SK-N-SH treated with all-trans-retinoic acid at 6 μM for 48 hours (cell line): ENCODE measurements around the gene PDLIM7.
A peak's percentile ranks its signal among the peaks of the same experiment; 100 is the strongest.

Experiments used
- ATAC-seq: fragments of 200-7000 bp; cut with Tn5 transposase; 3 replicates; pipeline ENCODE4 v1.9.1; 2020; ENCODE audit warnings: mild to moderate bottlenecking, moderate library complexity
- ARNTL ChIP-seq: fragments of 450-650 bp; formaldehyde crosslinking; IDR thresholded peaks from 2 replicates; pipeline ENCODE4 v1.5.0; 2020; ENCODE audit warnings: low read depth, mild to moderate bottlenecking, moderate library complexity, borderline replicate concordance
- BACH2 ChIP-seq: fragments of 250-450 bp; sonication (Bioruptor Pico); IDR thresholded peaks from 2 replicates; pipeline ENCODE4 v1.9.0; 2021; ENCODE audit warnings: mild to moderate bottlenecking, borderline replicate concordance
- CSDC2 ChIP-seq: fragments of 250-450 bp; sonication (Bioruptor Pico); IDR thresholded peaks from 2 replicates; pipeline ENCODE4 v1.5.0; 2020; ENCODE audit warnings: mild to moderate bottlenecking, moderate library complexity
- ESRRG ChIP-seq: fragments of 250-450 bp; sonication (Bioruptor Pico); IDR thresholded peaks from 2 replicates; pipeline ENCODE4 v1.6.1; 2021; ENCODE audit warnings: mild to moderate bottlenecking
- ISL1 ChIP-seq: fragments of 250-450 bp; sonication (Bioruptor Pico); IDR thresholded peaks from 2 replicates; pipeline ENCODE4 v2.1.2; 2022; ENCODE audit warnings: mild to moderate bottlenecking, moderate library complexity
- OSR1 ChIP-seq: fragments of 250-450 bp; sonication (Bioruptor Pico); IDR thresholded peaks from 2 replicates; pipeline ENCODE4 v1.8.0; 2022; ENCODE audit warnings: moderate library complexity, mild to moderate bottlenecking, inconsistent platforms
- PPARA ChIP-seq: fragments of 250-450 bp; sonication (Bioruptor Pico); IDR thresholded peaks from 2 replicates; pipeline ENCODE4 v1.5.0; 2020; ENCODE audit warnings: mild to moderate bottlenecking, borderline replicate concordance
- SNAI2 ChIP-seq: fragments of 250-450 bp; sonication (Bioruptor Pico); IDR thresholded peaks from 2 replicates; pipeline ENCODE4 v1.5.0; 2020; ENCODE audit warnings: mild to moderate bottlenecking, moderate library complexity
- TCF4 ChIP-seq: fragments of 250-450 bp; sonication (Bioruptor Pico); IDR thresholded peaks from 2 replicates; pipeline ENCODE4 v1.8.0; 2021; ENCODE audit warnings: mild to moderate bottlenecking, moderate library complexity, borderline replicate concordance
- ZFP3 ChIP-seq: fragments of 250-450 bp; sonication (Bioruptor Pico); IDR thresholded peaks from 2 replicates; pipeline ENCODE4 v1.5.0; 2020; ENCODE audit warnings: mild to moderate bottlenecking, moderate library complexity
- ZFP30 ChIP-seq: fragments of 450-650 bp; formaldehyde crosslinking; IDR thresholded peaks from 2 replicates; pipeline ENCODE4 v1.5.0; 2022; ENCODE audit warnings: mild to moderate bottlenecking, moderate library complexity
- ZNF565 ChIP-seq: fragments of 450-650 bp; formaldehyde crosslinking; conservative IDR thresholded peaks from 2 replicates; pipeline ENCODE4 v1.5.0; 2020; ENCODE audit warnings: low read depth, mild to moderate bottlenecking, moderate library complexity
- ZNF70 ChIP-seq: fragments of 450-650 bp; formaldehyde crosslinking; IDR thresholded peaks from 2 replicates; pipeline ENCODE4 v1.5.0; 2020; ENCODE audit warnings: mild to moderate bottlenecking, moderate library complexity
- TF ChIP-seq, protein P1 (sequence below): fragments of 250-450 bp; sonication (Bioruptor Pico); IDR thresholded peaks from 2 replicates; pipeline ENCODE4 v1.5.0; 2020; ENCODE audit warnings: mild to moderate bottlenecking, moderate library complexity
- TF ChIP-seq, protein P2 (sequence below): fragments of 250-450 bp; sonication (Bioruptor Pico); IDR thresholded peaks from 2 replicates; pipeline ENCODE4 v1.8.0; 2020; ENCODE audit warnings: mild to moderate bottlenecking, moderate library complexity, borderline replicate concordance
- TF ChIP-seq, protein P3 (sequence below): fragments of 250-450 bp; sonication (Bioruptor Pico); IDR thresholded peaks from 2 replicates; pipeline ENCODE4 v1.5.1; 2021; ENCODE audit warnings: mild to moderate bottlenecking, moderate library complexity

The PDLIM7 gene

DNA sequence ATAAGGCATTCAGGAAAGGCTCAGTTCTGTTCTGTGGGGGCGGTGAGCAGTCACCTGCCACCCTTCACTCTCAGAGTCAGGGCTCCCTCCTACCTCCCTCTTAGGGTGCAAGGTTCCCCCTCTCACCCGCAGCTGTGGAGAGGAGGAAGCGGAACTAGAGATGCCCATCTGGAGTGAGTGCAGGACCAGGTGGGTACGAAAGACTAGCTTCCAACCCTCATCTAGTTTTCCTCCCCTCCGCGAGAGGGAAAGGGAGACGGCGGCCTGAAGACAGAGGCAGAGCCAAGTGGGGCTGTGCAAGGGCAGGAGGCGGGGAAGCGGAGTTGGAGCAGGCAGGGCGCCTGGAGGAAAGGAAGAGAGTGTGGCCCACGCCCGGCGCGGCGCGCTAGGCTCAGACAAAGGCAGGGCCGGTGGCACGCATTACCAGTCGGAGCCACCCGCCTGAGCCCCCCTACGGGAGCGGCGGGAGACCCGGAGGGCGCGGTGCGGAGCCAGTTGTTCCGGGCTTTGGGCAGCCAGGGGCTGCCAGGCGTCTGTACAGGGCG, 43.5 kb downstream of the PDLIM7 start:
- TF ChIP-seq, protein P1, sequence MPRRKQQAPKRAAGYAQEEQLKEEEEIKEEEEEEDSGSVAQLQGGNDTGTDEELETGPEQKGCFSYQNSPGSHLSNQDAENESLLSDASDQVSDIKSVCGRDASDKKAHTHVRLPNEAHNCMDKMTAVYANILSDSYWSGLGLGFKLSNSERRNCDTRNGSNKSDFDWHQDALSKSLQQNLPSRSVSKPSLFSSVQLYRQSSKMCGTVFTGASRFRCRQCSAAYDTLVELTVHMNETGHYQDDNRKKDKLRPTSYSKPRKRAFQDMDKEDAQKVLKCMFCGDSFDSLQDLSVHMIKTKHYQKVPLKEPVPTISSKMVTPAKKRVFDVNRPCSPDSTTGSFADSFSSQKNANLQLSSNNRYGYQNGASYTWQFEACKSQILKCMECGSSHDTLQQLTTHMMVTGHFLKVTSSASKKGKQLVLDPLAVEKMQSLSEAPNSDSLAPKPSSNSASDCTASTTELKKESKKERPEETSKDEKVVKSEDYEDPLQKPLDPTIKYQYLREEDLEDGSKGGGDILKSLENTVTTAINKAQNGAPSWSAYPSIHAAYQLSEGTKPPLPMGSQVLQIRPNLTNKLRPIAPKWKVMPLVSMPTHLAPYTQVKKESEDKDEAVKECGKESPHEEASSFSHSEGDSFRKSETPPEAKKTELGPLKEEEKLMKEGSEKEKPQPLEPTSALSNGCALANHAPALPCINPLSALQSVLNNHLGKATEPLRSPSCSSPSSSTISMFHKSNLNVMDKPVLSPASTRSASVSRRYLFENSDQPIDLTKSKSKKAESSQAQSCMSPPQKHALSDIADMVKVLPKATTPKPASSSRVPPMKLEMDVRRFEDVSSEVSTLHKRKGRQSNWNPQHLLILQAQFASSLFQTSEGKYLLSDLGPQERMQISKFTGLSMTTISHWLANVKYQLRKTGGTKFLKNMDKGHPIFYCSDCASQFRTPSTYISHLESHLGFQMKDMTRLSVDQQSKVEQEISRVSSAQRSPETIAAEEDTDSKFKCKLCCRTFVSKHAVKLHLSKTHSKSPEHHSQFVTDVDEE (CRISPR knock-in tag), result no peak
- no peak for TF ChIP-seq ARNTL
- TF ChIP-seq ZNF70, result no peak
- TF ChIP-seq ZNF565, result no peak
- no peak for TF ChIP-seq ZFP30 (CRISPR knock-in tag)
- peak; percentile 4 for ATAC-seq

DNA sequence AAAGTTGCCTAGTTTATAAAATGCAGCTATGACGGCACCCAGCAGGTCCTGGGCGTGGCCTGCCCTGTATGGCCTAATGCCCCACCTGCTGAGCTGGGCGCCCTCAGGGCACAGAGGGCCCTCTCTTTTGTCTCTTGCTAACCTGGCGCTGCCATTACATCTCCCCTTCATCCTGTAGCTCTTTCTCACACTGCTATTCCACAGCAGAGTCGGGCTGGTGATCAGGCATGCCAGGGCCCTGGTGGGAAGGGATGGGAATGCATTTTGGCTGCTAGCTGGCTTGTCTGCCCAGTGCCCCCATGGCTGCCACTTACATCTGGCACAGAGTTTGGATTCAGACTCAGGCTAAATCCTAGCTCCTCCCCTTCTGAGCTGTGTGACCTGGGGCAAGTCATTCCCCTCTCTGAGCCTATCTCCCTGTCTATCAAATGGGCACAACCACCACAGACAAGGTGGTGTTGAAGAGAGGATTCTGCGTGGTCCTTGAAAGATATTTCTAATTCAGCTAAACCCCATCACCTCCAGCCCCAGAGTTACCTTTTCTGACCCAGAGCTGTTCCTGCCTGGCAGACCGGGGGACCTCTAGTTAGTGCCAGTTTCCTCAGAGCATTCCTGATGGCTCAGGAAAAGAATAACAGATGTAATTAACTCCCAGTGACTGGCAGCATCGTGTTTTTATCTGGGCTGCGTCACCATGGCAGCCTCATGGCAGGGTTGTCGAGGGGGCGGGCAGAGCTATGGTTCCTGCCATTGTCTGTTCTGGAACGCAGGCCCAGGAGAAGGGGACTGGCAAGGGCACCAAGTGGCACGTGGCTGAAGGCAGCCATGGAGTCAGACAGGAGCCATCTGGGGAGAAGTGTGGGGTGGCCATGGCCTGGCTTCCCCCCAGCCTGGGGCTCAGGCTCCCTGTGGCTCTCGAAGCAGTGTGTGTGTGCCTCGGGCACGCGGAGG, 44.4 kb downstream of the PDLIM7 start:
- ATAC-seq, result no peak
- TF ChIP-seq, protein P1 (CRISPR knock-in tag), result peak; percentile 30; the same call in 1 of the 2 replicates
- TF ChIP-seq CSDC2 (CRISPR knock-in tag), result no peak
- peak; percentile 5; the same call in 1 of the 2 replicates for TF ChIP-seq ISL1
- peak; percentile 11; the same call in 1 of the 2 replicates for TF ChIP-seq TCF4 (CRISPR knock-in tag)
- TF ChIP-seq, all 23 proteins: peak for 3

DNA sequence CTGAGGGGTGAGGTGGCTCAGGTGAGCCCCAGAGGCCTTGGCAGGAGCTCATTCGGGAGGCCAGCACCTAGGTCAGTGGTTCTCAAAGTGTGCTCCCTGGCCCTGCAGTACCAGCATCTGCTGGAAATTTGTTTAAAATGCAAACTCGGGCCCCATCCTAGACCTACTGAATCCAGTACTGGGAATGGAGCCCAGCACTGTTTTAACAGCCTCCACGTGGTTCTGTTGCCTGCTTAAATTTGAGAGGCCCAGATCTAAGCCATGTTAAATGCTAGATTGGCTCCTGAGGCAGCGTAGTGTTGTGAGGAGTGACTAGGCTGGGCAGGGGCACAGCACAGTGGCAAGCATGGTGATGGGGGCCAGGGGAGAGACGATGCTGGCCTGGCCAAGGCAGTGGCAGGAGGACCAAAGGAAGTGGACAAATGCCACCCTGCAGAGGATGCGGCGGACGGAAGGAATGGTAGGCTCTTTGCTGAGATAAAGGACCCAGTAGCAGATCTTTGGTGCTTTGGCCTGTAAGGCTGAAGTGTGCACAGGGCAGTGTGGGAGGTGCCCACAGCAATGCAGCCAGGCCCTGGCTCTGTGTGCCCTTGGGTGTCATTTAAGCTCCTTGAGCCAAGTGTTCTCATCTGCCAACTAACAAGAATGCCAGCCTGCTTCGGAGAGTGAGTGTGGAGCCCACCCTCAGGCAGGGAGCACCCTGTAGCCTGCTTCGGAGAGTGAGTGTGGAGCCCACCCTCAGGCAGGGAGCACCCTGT, 46.6 kb downstream of the PDLIM7 start:
- TF ChIP-seq ZNF565 (no peak), PPARA (CRISPR knock-in tag) (no peak), BACH2 (CRISPR knock-in tag) (no peak), SNAI2 (CRISPR knock-in tag) (no peak), ESRRG (CRISPR knock-in tag) (no peak), OSR1 (CRISPR knock-in tag) (no peak), CSDC2 (CRISPR knock-in tag) (no peak), ISL1 (no peak), ZFP3 (no peak)
- TF ChIP-seq, protein P2, sequence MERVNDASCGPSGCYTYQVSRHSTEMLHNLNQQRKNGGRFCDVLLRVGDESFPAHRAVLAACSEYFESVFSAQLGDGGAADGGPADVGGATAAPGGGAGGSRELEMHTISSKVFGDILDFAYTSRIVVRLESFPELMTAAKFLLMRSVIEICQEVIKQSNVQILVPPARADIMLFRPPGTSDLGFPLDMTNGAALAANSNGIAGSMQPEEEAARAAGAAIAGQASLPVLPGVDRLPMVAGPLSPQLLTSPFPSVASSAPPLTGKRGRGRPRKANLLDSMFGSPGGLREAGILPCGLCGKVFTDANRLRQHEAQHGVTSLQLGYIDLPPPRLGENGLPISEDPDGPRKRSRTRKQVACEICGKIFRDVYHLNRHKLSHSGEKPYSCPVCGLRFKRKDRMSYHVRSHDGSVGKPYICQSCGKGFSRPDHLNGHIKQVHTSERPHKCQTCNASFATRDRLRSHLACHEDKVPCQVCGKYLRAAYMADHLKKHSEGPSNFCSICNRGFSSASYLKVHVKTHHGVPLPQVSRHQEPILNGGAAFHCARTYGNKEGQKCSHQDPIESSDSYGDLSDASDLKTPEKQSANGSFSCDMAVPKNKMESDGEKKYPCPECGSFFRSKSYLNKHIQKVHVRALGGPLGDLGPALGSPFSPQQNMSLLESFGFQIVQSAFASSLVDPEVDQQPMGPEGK (CRISPR knock-in tag), result no peak
- TF ChIP-seq, protein P1 (CRISPR knock-in tag), result no peak
- TF ChIP-seq, protein P3, sequence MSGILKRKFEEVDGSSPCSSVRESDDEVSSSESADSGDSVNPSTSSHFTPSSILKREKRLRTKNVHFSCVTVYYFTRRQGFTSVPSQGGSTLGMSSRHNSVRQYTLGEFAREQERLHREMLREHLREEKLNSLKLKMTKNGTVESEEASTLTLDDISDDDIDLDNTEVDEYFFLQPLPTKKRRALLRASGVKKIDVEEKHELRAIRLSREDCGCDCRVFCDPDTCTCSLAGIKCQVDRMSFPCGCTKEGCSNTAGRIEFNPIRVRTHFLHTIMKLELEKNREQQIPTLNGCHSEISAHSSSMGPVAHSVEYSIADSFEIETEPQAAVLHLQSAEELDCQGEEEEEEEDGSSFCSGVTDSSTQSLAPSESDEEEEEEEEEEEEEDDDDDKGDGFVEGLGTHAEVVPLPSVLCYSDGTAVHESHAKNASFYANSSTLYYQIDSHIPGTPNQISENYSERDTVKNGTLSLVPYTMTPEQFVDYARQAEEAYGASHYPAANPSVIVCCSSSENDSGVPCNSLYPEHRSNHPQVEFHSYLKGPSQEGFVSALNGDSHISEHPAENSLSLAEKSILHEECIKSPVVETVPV, result no peak
- TF ChIP-seq, all 23 proteins: peak for 0
- no peak for ATAC-seq
